GM18511 (cell line): ENCODE data around the gene TNK1.
"Not testable (repeated sequence)": the region's sequence is repeated elsewhere in the genome, so short reads cannot be mapped to it uniquely, and the experiment has no call there.

ENCODE experiments used
- ATAC-seq: cut with Tn5 transposase; IDR thresholded peaks from one replicate; pipeline ENCODE4 v1.9.1; 2021; ENCODE audit warnings: mild to moderate bottlenecking, moderate library complexity; ENCODE audit not compliant: unreplicated experiment

Gene TNK1

GRCh38 chr17:7380855-7381683 lies at the start of gene TNK1:
Gene TNK1, plus strand, starts transcription at chr17:7381089. Its CDS starts 1,838 bp downstream, at chr17:7382927.
- ATAC-seq: no peak

- ATAC-seq: no peak
These were observed 48.8 kb upstream of the TNK1 start for GRCh38 chr17:7332111-7332510.

- not testable (repeated sequence) for ATAC-seq
These were observed 48.3 kb upstream of the TNK1 start for GRCh38 chr17:7332600-7333069.

GRCh38 chr17:7334938-7335538 lies 45.9 kb upstream of the TNK1 start:
- ATAC-seq: no peak

GRCh38 chr17:7335765-7336164 lies 45.1 kb upstream of the TNK1 start:
- ATAC-seq: peak; percentile 18

- peak; percentile 78 for ATAC-seq
These were observed 44.4 kb upstream of the TNK1 start, which contains the start of gene ACAP1 for GRCh38 chr17:7336240-7337175. Gene ACAP1, plus strand, starts transcription at chr17:7336529. Its CDS starts 206 bp downstream, at chr17:7336735.

- not testable (repeated sequence) for ATAC-seq
These were observed 43.3 kb upstream of the TNK1 start for GRCh38 chr17:7337600-7337999.

GRCh38 chr17:7340179-7340578 lies 40.7 kb upstream of the TNK1 start:
- ATAC-seq: no peak

- no peak for ATAC-seq
These were observed 39.0 kb upstream of the TNK1 start for GRCh38 chr17:7341842-7342241.

GRCh38 chr17:7343250-7343649 lies 37.6 kb upstream of the TNK1 start:
- ATAC-seq: no peak

GRCh38 chr17:7346761-7347614 lies 33.9 kb upstream of the TNK1 start:
- ATAC-seq: no peak

- no peak for ATAC-seq
These were observed 33.0 kb upstream of the TNK1 start for GRCh38 chr17:7347630-7348477.

- no peak for ATAC-seq
These were observed 32.2 kb upstream of the TNK1 start for GRCh38 chr17:7348478-7349242.

GRCh38 chr17:7351665-7352502 lies 29.0 kb upstream of the TNK1 start, which contains the start of gene KCTD11:
Gene KCTD11, plus strand, starts transcription at chr17:7352162.
- peak; percentile 75 for ATAC-seq

- no peak for ATAC-seq
These were observed 28.4 kb upstream of the TNK1 start for GRCh38 chr17:7352503-7352889.

- no peak for ATAC-seq
These were observed 27.8 kb upstream of the TNK1 start for GRCh38 chr17:7352910-7353635.
